HepG2 (cell line): ENCODE results near the gene TEX35. TPM values are rescaled to one million over a fixed set of nuclear protein-coding genes. Genes with fewer than 3 reads are reported as not detected.

Experiments used
- ATAC-seq: fragments of 200-7000 bp; cut with Tn5 transposase; 3 replicates; pipeline ENCODE4 v1.9.1; 2020; ENCODE audit warnings: mild to moderate bottlenecking, moderate library complexity
- BruUV-seq: library from RNA; stranded (reverse); fragments of 400-500 nt; replicated peaks from 2 replicates; lab custom pipeline; 2021; lab: Mats Ljungman, UMichigan
- CTCF ChIA-PET: fragments of 300-600 bp; formaldehyde crosslinking; extraction: SDS; loops from one replicate; lab custom pipeline; 2021; ENCODE audit warnings: low total read pairs, inconsistent platforms, low intra/inter-chr PET ratio; lab: Yijun Ruan, JAX
- POLR2A ChIA-PET: fragments of 350-600 bp; sonication (Branson Sonifier 250); formaldehyde crosslinking; loops from one replicate; lab custom pipeline; 2020; ENCODE audit warnings: antibody characterized with exemption, inconsistent platforms; lab: Yijun Ruan, JAX
- DNase-seq: peaks from one replicate; pipeline ENCODE4 v3.0.0-alpha.2; 2015; ENCODE audit warnings: low spot score
- FAIRE-seq: peaks from 3 replicates; lab custom pipeline; 2011; peaks lifted over from hg19 to GRCh38; lab: Jason Lieb, UNC
- H2AFZ ChIP-seq: one replicate; pipeline ENCODE4 v1.6.1; 2011; ENCODE audit warnings: low read length, inconsistent platforms
- H3K27ac ChIP-seq: fragments of 300-600 bp; 3 replicates; pipeline ENCODE4 v1.8.0; 2011; ENCODE audit warnings: mixed run types, mild to moderate bottlenecking, mixed read lengths, low read length, inconsistent platforms; ENCODE audit not compliant: insufficient read depth; ENCODE audit errors: extremely low read length
- H3K27me3 ChIP-seq, 2 experiments: fragments of 200-600 bp in 1 of 2; 2 replicates in 1 of 2; 3 replicates in 1 of 2; pipeline versions ENCODE4 v1.6.0 to v1.8.0; 2011; ENCODE audit warnings: low read length in 2 of 2, mild to moderate bottlenecking in 2 of 2, moderate library complexity in 2 of 2, inconsistent platforms in 1 of 2; ENCODE audit not compliant: insufficient read depth in 2 of 2, control insufficient read depth in 1 of 2
- H3K36me3 ChIP-seq, 2 experiments: fragments of 200-600 bp in 1 of 2; replicated peaks in 1 of 2; 2 replicates in 1 of 2; 3 replicates in 1 of 2; pipeline versions ENCODE4 v1.5.1 to v1.8.0; 2011; ENCODE audit warnings: low read length in 2 of 2, inconsistent platforms in 1 of 2; ENCODE audit not compliant: insufficient read depth in 2 of 2, control insufficient read depth in 1 of 2
- H3K4me1 ChIP-seq: 2 replicates; pipeline ENCODE4 v1.5.1; 2012; ENCODE audit warnings: low read length, inconsistent platforms; ENCODE audit not compliant: insufficient read depth
- H3K4me2 ChIP-seq: 2 replicates; pipeline ENCODE4 v1.6.0; 2011; ENCODE audit warnings: low read depth, low read length, inconsistent platforms
- H3K4me3 ChIP-seq, 3 experiments: fragments of 200-600 bp in 1 of 3; sonication (generic), shearing (Covaris generic) in 1 of 3; replicated peaks in 1 of 3; 2 replicates each; pipeline ENCODE4 v1.5.1; 2011 to 2016; ENCODE audit warnings: low read length in 3 of 3, inconsistent platforms in 2 of 3, low read depth in 2 of 3, mild to moderate bottlenecking in 2 of 3, control low read depth in 1 of 3, mixed read lengths in 1 of 3; ENCODE audit not compliant: insufficient read depth in 1 of 3
- H3K79me2 ChIP-seq: one replicate; pipeline ENCODE4 v1.6.1; 2011; ENCODE audit warnings: low read length, inconsistent platforms; ENCODE audit not compliant: insufficient read depth
- H3K9ac ChIP-seq: 2 replicates; pipeline ENCODE4 v1.6.0; 2011; ENCODE audit warnings: mild to moderate bottlenecking, low read depth, low read length, inconsistent platforms; ENCODE audit not compliant: insufficient read depth
- H3K9me3 ChIP-seq: 2 replicates; pipeline ENCODE4 v1.5.1; 2012; ENCODE audit warnings: mild to moderate bottlenecking, low read length
- H4K20me1 ChIP-seq: 2 replicates; pipeline ENCODE4 v1.6.0; 2011; ENCODE audit warnings: inconsistent platforms, mild to moderate bottlenecking, low read length, moderate library complexity; ENCODE audit not compliant: insufficient read depth
- AHR ChIP-seq: IDR thresholded peaks from 2 replicates; pipeline ENCODE4 v1.6.1; 2018; ENCODE audit warnings: missing genetic modification reagents, missing compliant biosample characterization
- ATM ChIP-seq: fragments of 450-650 bp; IDR thresholded peaks from 2 replicates; pipeline ENCODE4 v1.7.1; 2017; ENCODE audit warnings: mild to moderate bottlenecking, borderline replicate concordance
- CTCF ChIP-seq: sonication (generic); formaldehyde crosslinking; IDR thresholded peaks from 2 replicates; pipeline ENCODE4 v1.5.0; 2020; ENCODE audit warnings: mild to moderate bottlenecking, missing genetic modification reagents, moderate library complexity
- DDIT3 ChIP-seq: sonication (generic); formaldehyde crosslinking; IDR thresholded peaks from 2 replicates; pipeline ENCODE4 v1.4.0; 2020; ENCODE audit warnings: mild to moderate bottlenecking, missing genetic modification reagents
- FOXK2 ChIP-seq: fragments of 450-650 bp; IDR thresholded peaks from 2 replicates; pipeline ENCODE4 v1.6.1; 2016
- KAT8 ChIP-seq: IDR thresholded peaks from 2 replicates; pipeline ENCODE4 v1.6.1; 2016; ENCODE audit warnings: missing genetic modification reagents, missing compliant biosample characterization
- KLF15 ChIP-seq: sonication (generic); formaldehyde crosslinking; IDR thresholded peaks from 2 replicates; pipeline ENCODE4 v1.8.1; 2023; ENCODE audit warnings: borderline replicate concordance, mild to moderate bottlenecking, inconsistent platforms, missing genetic modification reagents, mixed read lengths
- MAZ ChIP-seq, 2 experiments: sonication (generic) in 1 of 2; formaldehyde crosslinking in 1 of 2; IDR thresholded peaks; 2 replicates each; pipeline versions ENCODE4 v1.5.0 to v1.6.1; 2012 to 2020; ENCODE audit warnings: low read depth in 2 of 2, mild to moderate bottlenecking in 2 of 2, borderline replicate concordance in 1 of 2, improper control_type of control experiment in 1 of 2, low read length in 1 of 2, missing genetic modification reagents in 1 of 2, moderate library complexity in 1 of 2
- NONO ChIP-seq, 2 experiments: fragments of 450-650 bp in 1 of 2; sonication (generic) in 1 of 2; formaldehyde crosslinking in 1 of 2; IDR thresholded peaks in 1 of 2; conservative IDR thresholded peaks in 1 of 2; 2 replicates each; pipeline versions ENCODE4 v1.6.1 to v1.8.0; 2017 to 2022; ENCODE audit warnings: mild to moderate bottlenecking in 1 of 2, missing genetic modification reagents in 1 of 2, moderate library complexity in 1 of 2
- NR3C1 ChIP-seq: sonication (generic); formaldehyde crosslinking; IDR thresholded peaks from 2 replicates; pipeline ENCODE4 v1.4.0; 2020; ENCODE audit warnings: missing genetic modification reagents
- SRSF4 ChIP-seq: fragments of 200-400 bp; formaldehyde crosslinking; IDR thresholded peaks from one replicate; pipeline ENCODE4 v1.6.1; 2018; ENCODE audit warnings: mild to moderate bottlenecking, low read depth, low read length, moderate library complexity; ENCODE audit not compliant: poor library complexity, severe bottlenecking
- TCF7L2 ChIP-seq: IDR thresholded peaks from 2 replicates; pipeline ENCODE4 v1.6.1; 2011; ENCODE audit warnings: mild to moderate bottlenecking, low read depth, low read length, moderate library complexity
- TMF1 ChIP-seq: sonication (generic); formaldehyde crosslinking; IDR thresholded peaks from 2 replicates; pipeline ENCODE4 v1.8.1; 2022; ENCODE audit warnings: low read depth, missing genetic modification reagents
- ZBTB42 ChIP-seq: sonication (generic); formaldehyde crosslinking; IDR thresholded peaks from 2 replicates; pipeline ENCODE4 v1.5.0; 2020; ENCODE audit warnings: mild to moderate bottlenecking, missing genetic modification reagents
- ZFYVE20 ChIP-seq: sonication (generic); formaldehyde crosslinking; IDR thresholded peaks from 2 replicates; pipeline ENCODE4 v1.8.0; 2023; ENCODE audit warnings: low read depth, mild to moderate bottlenecking, moderate library complexity, missing genetic modification reagents, borderline replicate concordance
- ZNF562 ChIP-seq: sonication (generic); formaldehyde crosslinking; IDR thresholded peaks from 2 replicates; pipeline ENCODE4 v1.8.0; 2022; ENCODE audit warnings: missing genetic modification reagents, borderline replicate concordance
- ZNF616 ChIP-seq: sonication (generic); formaldehyde crosslinking; IDR thresholded peaks from 2 replicates; pipeline ENCODE4 v1.5.0; 2020; ENCODE audit warnings: low read depth, mild to moderate bottlenecking, missing genetic modification reagents
- ZXDC ChIP-seq: sonication (generic); formaldehyde crosslinking; IDR thresholded peaks from 2 replicates; pipeline ENCODE4 v1.5.0; 2020; ENCODE audit warnings: mild to moderate bottlenecking, missing genetic modification reagents
- WGBS: methylation state at CpG from one replicate; pipeline ENCODE4 v1.1.6; 2017; ENCODE audit warnings: low lambda C conversion rate; 5-methylcytosine and 5-hydroxymethylcytosine counted together
- in situ Hi-C: cut with HindIII; loops from 2 replicates; pipeline ENCODE4 v1.10.0; 2017; ENCODE audit warnings: low pct_unique_long_range_greater_than_20kb; ENCODE audit not compliant: extremely low pct_ligation_motif_present
- intact Hi-C: fragments of 100-400 bp; cut with micrococcal nuclease; formaldehyde crosslinking; loops from one replicate; pipeline ENCODE4 v1.10.0; 2022; ENCODE audit not compliant: unreplicated experiment
- polyA plus RNA-seq, 8 experiments: library from polyadenylated mRNA; depleted of rRNA in 3 of 8; stranded (reverse) in 7 of 8; unstranded in 1 of 8; fragments of >200 nt; fragmentation: Illumina TruSeq in 4 of 8; extraction: Trizol in 4 of 8; gene quantifications; 2 replicates each; pipeline versions ENCODE4 v1.2.1 to v1.2.3, GENCODE V29; 2011 to 2016; ENCODE audit warnings: low read depth in 4 of 8, missing spikeins in 1 of 8, mixed read lengths in 1 of 8; ENCODE audit not compliant: insufficient read depth in 1 of 8
- total RNA-seq, 5 experiments: library from RNA; depleted of rRNA; stranded (reverse); fragments of >200 nt; fragmentation: Illumina TruSeq; extraction: Trizol; gene quantifications; 2 replicates each; pipeline ENCODE4 v1.2.3, GENCODE V29; 2016; ENCODE audit warnings: low read depth in 1 of 5
- TF ChIP-seq, protein P1 (sequence below): sonication (generic); formaldehyde crosslinking; IDR thresholded peaks from 2 replicates; pipeline ENCODE4 v1.4.0; 2020; ENCODE audit warnings: low read depth, mild to moderate bottlenecking, missing genetic modification reagents

TEX35 gene
- total and polyA plus RNA-seq, 2 of the 13 experiments (the other 11 are each of a cell fraction or from before 2014, with no cell fraction given): not detected

DNA sequence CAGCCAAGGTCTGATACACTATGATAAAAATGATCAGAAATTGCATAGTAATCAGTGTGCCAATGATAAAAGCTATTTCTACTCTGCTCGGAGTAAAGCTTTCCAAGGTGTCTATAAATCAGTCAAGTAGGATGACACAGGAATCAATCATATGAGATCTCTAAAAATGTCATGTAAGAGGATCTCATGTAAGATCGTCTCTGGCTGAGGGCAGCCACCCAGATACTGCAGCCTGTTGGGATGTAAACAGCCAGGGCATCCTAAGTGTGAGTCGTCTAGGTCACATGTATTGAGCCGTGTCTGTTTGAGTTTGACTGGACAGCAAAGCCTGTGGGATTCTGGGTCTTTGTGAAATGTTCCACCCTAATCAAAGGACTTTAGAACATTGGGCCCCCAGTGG lies 2.8 kb upstream of the TEX35 start:
- 32% methylated on average over 4 of the region's 4 CpGs for WGBS
- in situ Hi-C loops: no loop called here
- Histone ChIP-seq H4K20me1 (no peaks in the 10 kb centered on the region), H3K36me3 (no peaks in the 10 kb centered on the region), H2AFZ (no peak overlapping the region), H3K27ac (no peak overlapping the region), H3K4me3 (no peak overlapping the region), H3K4me2 (no peak overlapping the region), H3K27me3 (peaks cover 0 to 11% of the 10 kb centered on the region in 2 experiments; a peak in 2 of 5 replicates), H3K79me2 (no peaks in the 10 kb centered on the region), H3K9ac (no peak overlapping the region), H3K4me1 (0 out of 2 replicates have a peak, but pooled peaks cover 18% of the 10 kb centered on the region), H3K9me3 (no peaks in the 10 kb centered on the region)
- ChIA-PET CTCF (no interaction called here), POLR2A (no interaction called here)
- DNase-seq (no peak), FAIRE-seq (no peak), ATAC-seq (no peak)
- BruUV-seq: no TSS peak
- intact Hi-C loops: no loop called here
- TF ChIP-seq ZBTB42 (no peak), DDIT3 (CRISPR knock-in tag) (no peak), TMF1 (CRISPR knock-in tag) (no peak), KAT8 (CRISPR knock-in tag) (no peak), ZXDC (CRISPR knock-in tag) (no peak), MAZ (IDR thresholded peaks at IDR 0.05; ENCODE audit: borderline replicate concordance, low read depth, low read length) (no peak), MAZ (CRISPR knock-in tag; IDR thresholded peaks at IDR 0.05; ENCODE audit: low read depth) (no peak), SRSF4 (no peak), KLF15 (no peak), NONO (IDR thresholded peaks at IDR 0.05) (no peak), NONO (CRISPR knock-in tag; conservative IDR thresholded peaks at IDR 0.05) (no peak), ATM (no peak), AHR (CRISPR knock-in tag) (no peak), ZFYVE20 (CRISPR knock-in tag) (no peak), TCF7L2 (no peak), ZNF562 (no peak), NR3C1 (no peak), ZNF616 (CRISPR knock-in tag) (no peak), CTCF (no peak), FOXK2 (no peak)
- TF ChIP-seq, protein P1, sequence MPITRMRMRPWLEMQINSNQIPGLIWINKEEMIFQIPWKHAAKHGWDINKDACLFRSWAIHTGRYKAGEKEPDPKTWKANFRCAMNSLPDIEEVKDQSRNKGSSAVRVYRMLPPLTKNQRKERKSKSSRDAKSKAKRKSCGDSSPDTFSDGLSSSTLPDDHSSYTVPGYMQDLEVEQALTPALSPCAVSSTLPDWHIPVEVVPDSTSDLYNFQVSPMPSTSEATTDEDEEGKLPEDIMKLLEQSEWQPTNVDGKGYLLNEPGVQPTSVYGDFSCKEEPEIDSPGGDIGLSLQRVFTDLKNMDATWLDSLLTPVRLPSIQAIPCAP (CRISPR knock-in tag): no peak
